Measurements from ENCODE around the gene DIAPH3.

Gene DIAPH3

DNA sequence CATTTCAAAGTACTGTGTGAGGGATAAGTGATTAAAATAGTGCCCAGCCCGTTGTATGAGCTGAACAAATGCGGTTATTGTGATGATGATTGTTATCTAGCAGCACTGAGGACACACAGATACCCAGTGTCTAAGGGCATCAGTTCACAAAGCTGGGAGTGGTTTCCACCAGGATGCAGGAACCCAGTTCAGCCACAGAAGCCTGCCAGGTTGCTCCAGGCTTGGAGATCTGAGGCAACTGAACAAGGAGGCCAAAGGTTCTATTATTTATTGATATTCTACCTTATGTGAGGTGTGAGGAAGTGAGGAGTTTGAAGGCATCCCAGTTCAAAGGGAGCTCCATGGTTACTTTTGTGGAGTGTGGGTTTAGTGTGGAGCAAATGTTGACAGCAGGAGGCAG lies 13.2 kb downstream of the DIAPH3 start:
- no peak for DNase-seq

GRCh38 chr13:60148918-60149317 lies 14.8 kb downstream of the DIAPH3 start:
- DNase-seq: no peak

DNA sequence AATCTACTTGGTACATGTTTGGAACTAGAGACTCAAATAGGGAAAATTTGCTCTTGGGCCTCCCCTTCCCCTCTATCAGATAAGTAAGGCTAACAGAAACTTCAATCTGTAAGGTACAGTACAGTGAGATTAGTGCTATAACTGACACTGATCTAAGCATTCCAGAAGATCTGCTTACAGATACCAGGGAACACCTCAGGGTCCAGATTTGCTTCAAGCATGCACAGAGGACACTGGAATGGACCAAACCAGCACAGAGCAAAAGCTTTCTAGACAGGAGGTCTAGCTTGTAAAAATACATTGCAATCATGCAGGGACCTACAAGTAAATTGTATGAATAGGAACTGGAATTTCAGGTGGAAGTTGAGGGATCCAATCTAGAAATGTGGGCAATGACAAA lies 16.4 kb downstream of the DIAPH3 start:
- DNase-seq: no peak

- DNase-seq: no peak
Observed at GRCh38 chr13:60146471-60146870, 17.3 kb downstream of the DIAPH3 start.

DNA sequence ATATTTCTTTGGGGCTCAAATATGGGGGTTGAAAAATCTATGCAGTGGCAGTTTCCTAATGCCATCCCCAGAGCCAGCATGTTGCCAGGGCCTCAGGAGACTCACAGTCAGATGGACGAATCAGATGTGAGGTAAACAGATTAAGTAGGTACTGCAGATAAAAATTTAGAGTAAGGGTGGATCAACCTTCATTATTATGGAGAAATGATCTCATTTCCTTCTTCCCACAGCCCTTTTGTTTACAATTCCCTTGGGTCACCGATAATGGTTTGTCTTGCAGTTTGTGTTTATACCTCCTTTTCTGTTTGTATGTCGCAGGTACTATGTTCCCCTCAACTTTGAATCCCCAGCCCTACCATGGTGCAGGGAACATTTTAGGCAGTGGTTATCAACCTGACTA lies 20.0 kb downstream of the DIAPH3 start:
- DNase-seq: no peak

DNA sequence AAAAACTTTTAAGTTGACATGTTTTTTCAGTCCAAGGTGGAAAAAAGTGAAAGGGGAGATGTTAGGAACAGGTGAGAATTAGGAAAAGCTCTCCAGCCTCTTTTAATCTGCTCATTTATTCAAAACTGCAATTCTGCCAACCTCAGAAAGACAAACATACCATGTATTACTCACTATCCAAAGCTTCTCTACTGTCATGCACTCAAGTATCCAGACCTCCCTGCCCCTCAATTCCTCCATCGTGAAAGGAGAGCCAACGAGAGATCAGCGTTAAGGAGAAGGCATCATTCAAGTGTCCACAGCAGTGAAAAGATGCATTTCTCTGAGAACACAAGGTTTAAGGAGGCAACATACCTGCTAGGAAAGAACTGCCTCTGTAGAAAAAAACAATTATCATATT lies 24.5 kb downstream of the DIAPH3 start:
- DNase-seq: no peak

GRCh38 chr13:60138674-60139073 lies 25.1 kb downstream of the DIAPH3 start:
- DNase-seq: no peak

DNA sequence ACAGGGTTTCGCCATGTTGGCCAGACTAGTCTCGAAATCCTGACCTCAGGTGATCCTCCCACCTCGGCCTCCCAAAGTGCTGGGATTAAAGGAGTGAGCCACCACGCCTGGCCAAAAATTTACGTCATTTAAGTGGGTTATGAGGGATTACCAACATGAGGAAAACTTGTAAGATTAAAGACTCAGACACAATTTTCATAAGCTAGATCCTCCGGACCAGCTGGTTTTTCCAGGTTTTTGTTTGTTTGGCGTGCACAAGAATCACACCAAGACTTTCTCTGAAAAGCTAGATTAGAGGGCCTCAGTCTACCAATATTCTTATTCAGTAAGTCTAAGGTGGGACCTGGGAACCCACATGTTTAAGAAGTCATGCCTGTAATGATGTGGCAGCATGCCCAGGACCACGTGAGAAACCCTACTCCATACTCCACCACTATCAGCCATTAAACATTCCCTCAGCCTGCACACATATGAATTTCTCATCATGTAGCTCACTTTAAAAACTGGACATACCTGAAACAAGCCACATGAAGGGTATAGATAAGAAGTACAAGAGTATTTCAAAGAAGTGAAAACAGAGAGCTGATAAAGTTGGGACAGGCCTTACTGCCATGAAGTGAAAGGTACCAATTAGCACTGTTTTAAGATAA lies 25.7 kb downstream of the DIAPH3 start:
- no peak for DNase-seq

GRCh38 chr13:60135344-60135743 lies 28.4 kb downstream of the DIAPH3 start:
- DNase-seq: no peak

DNA sequence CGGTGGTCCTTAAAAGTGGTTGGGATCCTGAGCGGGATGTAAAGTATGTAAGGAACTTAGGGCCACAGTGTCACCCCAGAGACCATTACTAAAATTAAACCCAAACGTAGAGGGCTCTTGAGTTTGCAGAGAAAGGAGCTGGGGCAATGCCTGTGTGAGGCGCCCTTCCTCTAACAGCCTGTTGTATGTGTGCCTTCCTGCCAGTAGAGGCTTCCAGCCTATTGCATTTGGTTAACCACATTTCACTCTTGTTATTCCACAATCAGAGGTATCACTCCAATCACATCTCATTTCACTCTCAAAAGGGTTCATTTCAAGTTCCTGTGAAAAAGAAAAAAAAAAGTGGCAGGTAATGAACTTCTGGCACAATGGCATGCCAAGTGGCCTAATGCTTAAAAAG lies 29.4 kb downstream of the DIAPH3 start:
- DNase-seq: no peak

GRCh38 chr13:60121337-60121687 lies 42.4 kb downstream of the DIAPH3 start:
- no peak for DNase-seq

GRCh38 chr13:60120617-60121336 lies 43.0 kb downstream of the DIAPH3 start:
- DNase-seq: no peak

DNA sequence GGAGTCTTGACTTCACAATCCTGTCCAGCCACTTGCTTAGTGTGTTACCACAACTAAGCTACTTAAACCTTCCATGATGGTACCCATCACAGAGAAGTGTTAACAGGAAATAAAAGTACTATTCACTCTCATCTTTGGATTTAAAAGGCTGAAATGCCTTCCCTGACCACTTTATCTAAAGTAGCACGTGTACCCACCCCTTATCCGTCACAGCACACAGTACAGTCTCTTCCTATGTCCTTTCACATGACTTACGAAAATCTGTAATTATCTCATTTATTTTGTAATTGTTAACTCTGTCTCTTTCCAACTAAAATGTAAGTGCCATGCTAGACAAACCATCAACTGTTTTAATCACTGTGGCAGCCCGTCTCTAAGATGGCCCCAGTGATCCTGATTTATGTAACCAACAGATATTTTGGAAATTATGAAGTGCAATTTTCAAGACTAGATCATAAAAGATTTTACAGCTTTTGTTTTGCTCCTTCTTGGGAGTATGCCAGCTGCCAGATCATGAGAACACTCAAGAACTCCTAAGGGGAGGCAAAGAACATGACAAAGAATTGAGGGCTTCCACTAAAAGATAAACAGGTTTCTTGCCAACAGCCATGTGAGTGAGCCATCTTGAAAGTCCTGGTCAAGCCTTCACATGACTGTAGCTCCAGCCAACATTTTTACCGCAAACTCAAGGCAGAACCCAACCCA lies 44.9 kb downstream of the DIAPH3 start:
- DNase-seq: no peak

- DNase-seq: no peak
Observed at GRCh38 chr13:60114499-60115028, 49.2 kb downstream of the DIAPH3 start.

- no peak for DNase-seq
Observed at GRCh38 chr13:60112771-60113170, 51.0 kb downstream of the DIAPH3 start.

- no peak for DNase-seq
Observed at GRCh38 chr13:60111691-60112090, 52.0 kb downstream of the DIAPH3 start.

DNA sequence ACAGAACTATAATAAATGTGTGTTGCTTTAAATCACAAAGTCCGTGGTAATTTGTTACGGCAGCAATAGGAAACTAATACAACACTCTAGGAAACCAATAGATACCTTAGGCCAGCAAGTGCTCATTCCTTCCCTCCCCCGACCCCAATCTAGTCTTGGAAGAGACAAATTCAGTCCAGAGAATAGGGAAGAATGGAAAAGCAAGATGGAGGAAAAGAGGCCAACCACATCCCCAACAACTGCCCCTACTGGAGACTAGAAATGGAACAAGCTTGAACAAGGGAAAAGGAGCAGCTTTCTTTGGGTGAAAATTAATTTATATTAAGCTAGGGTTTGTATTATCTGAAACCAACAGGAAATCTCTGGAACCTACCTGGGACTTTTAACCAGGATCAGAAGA lies 54.4 kb downstream of the DIAPH3 start:
- DNase-seq: no peak

DNA sequence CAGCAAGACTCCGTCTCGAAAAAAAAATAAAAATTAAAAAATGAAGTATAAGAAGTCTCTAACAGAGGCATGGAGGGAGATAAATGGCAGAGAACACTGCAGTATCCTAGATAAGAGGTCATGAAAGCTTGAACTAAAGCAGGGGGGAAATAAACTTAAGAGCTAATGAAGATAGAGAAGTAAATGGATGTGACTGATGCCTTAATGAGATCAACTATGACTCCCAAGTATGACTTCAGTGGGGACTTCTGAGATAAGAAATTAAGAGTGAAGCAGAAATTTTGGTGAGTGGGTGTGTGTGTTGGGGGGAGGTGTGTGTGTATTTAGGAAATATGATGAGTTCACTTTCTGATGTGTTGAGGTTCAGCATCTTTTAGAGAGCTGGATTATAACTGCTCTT lies 55.1 kb downstream of the DIAPH3 start:
- DNase-seq: no peak

- DNase-seq: no peak
Observed at GRCh38 chr13:60099631-60100420, 63.9 kb downstream of the DIAPH3 start.

GRCh38 chr13:60095300-60095699 lies 68.4 kb downstream of the DIAPH3 start:
- DNase-seq: no peak

DNA sequence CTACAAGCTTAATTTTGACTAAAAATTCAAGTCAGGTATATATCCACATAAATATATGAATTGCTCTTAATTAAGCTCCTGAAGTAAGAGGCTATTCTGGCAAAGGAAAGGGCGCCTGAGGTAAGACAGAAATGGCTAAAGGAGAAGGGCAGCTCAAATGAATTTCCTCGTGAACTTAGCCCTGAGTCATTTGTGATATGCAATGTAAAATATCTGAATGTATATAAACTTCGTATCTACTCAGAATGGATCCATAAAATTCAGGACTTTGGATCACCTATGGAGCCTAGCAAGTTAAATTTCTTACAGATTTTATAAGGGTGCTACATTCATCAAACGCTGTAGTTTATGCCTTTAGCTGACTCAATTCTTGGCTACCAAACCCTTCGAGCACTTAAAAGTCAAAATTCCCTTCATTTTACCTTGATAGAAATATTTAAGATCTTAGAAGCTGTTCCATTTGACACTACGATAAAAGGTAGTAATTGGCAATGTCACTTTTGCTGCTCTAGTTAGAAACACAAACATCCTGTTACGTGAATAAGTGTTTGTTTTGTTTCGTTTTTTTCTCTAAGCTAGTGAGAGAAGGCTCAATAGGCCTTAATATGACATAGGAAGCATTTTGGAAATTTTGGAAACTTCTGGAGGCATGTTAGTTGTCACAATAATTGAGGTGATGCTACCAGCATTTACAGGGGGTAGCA lies 69.2 kb downstream of the DIAPH3 start:
- no peak for DNase-seq

DNA sequence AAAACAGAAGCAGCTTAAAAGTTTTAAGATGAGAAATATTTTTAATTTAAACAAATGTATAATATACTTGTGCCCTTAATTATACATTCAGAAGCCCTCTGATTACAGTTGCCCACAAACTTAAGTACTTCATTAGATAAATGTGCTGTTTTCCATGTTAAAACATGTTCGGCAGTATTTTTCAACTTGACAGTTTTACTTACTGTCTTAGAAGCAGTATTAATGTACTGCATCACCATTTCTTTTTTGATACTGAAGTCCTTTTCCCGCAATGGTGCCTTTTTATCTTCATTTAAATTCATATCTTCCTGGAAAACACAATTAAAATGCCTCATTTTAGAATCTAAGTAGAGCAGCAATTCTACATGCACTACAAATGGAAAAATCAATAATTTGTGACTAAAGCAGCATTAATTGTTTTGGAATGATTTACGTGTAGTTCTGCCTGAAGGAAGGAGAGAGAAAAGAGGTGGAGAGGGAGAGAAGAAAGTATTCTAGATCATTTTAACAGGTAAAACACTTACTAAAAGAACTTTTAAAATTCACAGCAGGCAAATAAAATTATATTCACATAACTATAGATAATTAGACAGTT lies 70.2 kb downstream of the DIAPH3 start:
- no peak for DNase-seq

All from CD4-positive, alpha-beta T cell treated with Interleukin-12 subunit alpha and Interleukin-12 subunit beta, for 1 hour (primary cell).